ENCODE data around the gene BNC2. TPM values are rescaled to one million over a fixed set of nuclear protein-coding genes. Genes with fewer than 3 reads are reported as not detected.

BNC2 gene
- total RNA-seq, 1 donor from 2014 or later: 2.4 TPM

GRCh38 chr9:16407617-16408016, 462.9 kb downstream of the BNC2 start:
- Mint-ChIP-seq H3K4me3 (no peak overlapping the region), H3K4me1 (peaks cover 11% of the 10 kb centered on the region), H3K9me3 (peaks cover under 1% of the 10 kb centered on the region), H3K27me3 (ENCODE audit: insufficient read depth, low read depth) (peaks cover 2% of the 10 kb centered on the region), H3K36me3 (no peaks in the 10 kb centered on the region), H3K27ac (no peak overlapping the region)
- TF ChIP-seq EZH2 (IDR thresholded peaks at IDR 0.05) (no peak), EZH2phosphoT487 (IDR thresholded peaks at IDR 0.05) (no peak), CTCF (IDR thresholded peaks at IDR 0.05) (no peak)
- Histone ChIP-seq H3F3A (ENCODE audit: low read depth) (no peaks in the 10 kb centered on the region), H3K4me1 (no peaks in the 10 kb centered on the region), H3K9me3 (ENCODE audit: low read depth) (no peaks in the 10 kb centered on the region), H4K20me1 (ENCODE audit: low read depth) (no peaks in the 10 kb centered on the region), H3K27me3 (no peaks in the 10 kb centered on the region), H2AFZ (replicated peaks) (no peak overlapping the region), H3K36me3 (no peaks in the 10 kb centered on the region), H3K79me2 (ENCODE audit: low read depth) (no peaks in the 10 kb centered on the region), H3K4me2 (no peak overlapping the region), H3K27ac (no peak overlapping the region), H3K4me3 (no peak overlapping the region), H3K9ac (no peak overlapping the region)
- DNase-seq (ENCODE audit: low spot score): no peak

GRCh38 chr9:16406526-16407225, 463.8 kb downstream of the BNC2 start:
- Histone ChIP-seq H3K27ac (no peak overlapping the region), H4K20me1 (ENCODE audit: low read depth) (no peaks in the 10 kb centered on the region), H3K4me2 (no peak overlapping the region), H3K9me3 (ENCODE audit: low read depth) (no peaks in the 10 kb centered on the region), H3K9ac (no peak overlapping the region), H3K4me3 (no peak overlapping the region), H3K27me3 (no peaks in the 10 kb centered on the region), H3K4me1 (no peaks in the 10 kb centered on the region), H3F3A (ENCODE audit: low read depth) (no peaks in the 10 kb centered on the region), H3K36me3 (no peaks in the 10 kb centered on the region), H3K79me2 (ENCODE audit: low read depth) (no peaks in the 10 kb centered on the region), H2AFZ (replicated peaks) (no peak overlapping the region)
- no peak for TF ChIP-seq EZH2 (IDR thresholded peaks at IDR 0.05)
- TF ChIP-seq EZH2phosphoT487 (IDR thresholded peaks at IDR 0.05): no peak
- TF ChIP-seq CTCF (IDR thresholded peaks at IDR 0.05): no peak
- Mint-ChIP-seq H3K36me3 (no peaks in the 10 kb centered on the region), H3K4me1 (peaks cover 11% of the 10 kb centered on the region), H3K27ac (no peak overlapping the region), H3K4me3 (no peak overlapping the region), H3K27me3 (ENCODE audit: insufficient read depth, low read depth) (peaks cover 2% of the 10 kb centered on the region), H3K9me3 (peaks cover 4% of the 10 kb centered on the region)
- no peak for DNase-seq (ENCODE audit: low spot score)

GRCh38 chr9:16405421-16405820, 465.0 kb downstream of the BNC2 start:
- Mint-ChIP-seq H3K9me3 (peaks cover 4% of the 10 kb centered on the region), H3K36me3 (no peaks in the 10 kb centered on the region), H3K4me1 (peaks cover 11% of the 10 kb centered on the region), H3K27me3 (ENCODE audit: insufficient read depth, low read depth) (peaks cover 2% of the 10 kb centered on the region), H3K4me3 (no peak overlapping the region), H3K27ac (no peak overlapping the region)
- Histone ChIP-seq H3K27ac (no peak overlapping the region), H2AFZ (replicated peaks) (no peak overlapping the region), H3K79me2 (ENCODE audit: low read depth) (no peaks in the 10 kb centered on the region), H3K27me3 (no peaks in the 10 kb centered on the region), H3K9ac (no peak overlapping the region), H4K20me1 (ENCODE audit: low read depth) (no peaks in the 10 kb centered on the region), H3K4me2 (no peak overlapping the region), H3K4me1 (no peaks in the 10 kb centered on the region), H3F3A (ENCODE audit: low read depth) (no peaks in the 10 kb centered on the region), H3K36me3 (no peaks in the 10 kb centered on the region), H3K4me3 (no peak overlapping the region), H3K9me3 (ENCODE audit: low read depth) (no peaks in the 10 kb centered on the region)
- no peak for DNase-seq (ENCODE audit: low spot score)
- TF ChIP-seq EZH2phosphoT487 (IDR thresholded peaks at IDR 0.05) (no peak), CTCF (IDR thresholded peaks at IDR 0.05) (no peak), EZH2 (IDR thresholded peaks at IDR 0.05) (no peak)
